GM15510 (cell line): ENCODE results near the gene LAMTOR4.

Experiments
- POLR2A ChIP-seq: IDR thresholded peaks from 3 replicates; pipeline ENCODE4 v1.6.1; 2011; ENCODE audit warnings: borderline replicate concordance; ENCODE audit not compliant: insufficient read length; ENCODE audit errors: extremely low read depth

The LAMTOR4 gene

GRCh38 chr7:100118388-100119071 lies 30.2 kb upstream of the LAMTOR4 start:
- TF ChIP-seq POLR2A = no peak

DNA sequence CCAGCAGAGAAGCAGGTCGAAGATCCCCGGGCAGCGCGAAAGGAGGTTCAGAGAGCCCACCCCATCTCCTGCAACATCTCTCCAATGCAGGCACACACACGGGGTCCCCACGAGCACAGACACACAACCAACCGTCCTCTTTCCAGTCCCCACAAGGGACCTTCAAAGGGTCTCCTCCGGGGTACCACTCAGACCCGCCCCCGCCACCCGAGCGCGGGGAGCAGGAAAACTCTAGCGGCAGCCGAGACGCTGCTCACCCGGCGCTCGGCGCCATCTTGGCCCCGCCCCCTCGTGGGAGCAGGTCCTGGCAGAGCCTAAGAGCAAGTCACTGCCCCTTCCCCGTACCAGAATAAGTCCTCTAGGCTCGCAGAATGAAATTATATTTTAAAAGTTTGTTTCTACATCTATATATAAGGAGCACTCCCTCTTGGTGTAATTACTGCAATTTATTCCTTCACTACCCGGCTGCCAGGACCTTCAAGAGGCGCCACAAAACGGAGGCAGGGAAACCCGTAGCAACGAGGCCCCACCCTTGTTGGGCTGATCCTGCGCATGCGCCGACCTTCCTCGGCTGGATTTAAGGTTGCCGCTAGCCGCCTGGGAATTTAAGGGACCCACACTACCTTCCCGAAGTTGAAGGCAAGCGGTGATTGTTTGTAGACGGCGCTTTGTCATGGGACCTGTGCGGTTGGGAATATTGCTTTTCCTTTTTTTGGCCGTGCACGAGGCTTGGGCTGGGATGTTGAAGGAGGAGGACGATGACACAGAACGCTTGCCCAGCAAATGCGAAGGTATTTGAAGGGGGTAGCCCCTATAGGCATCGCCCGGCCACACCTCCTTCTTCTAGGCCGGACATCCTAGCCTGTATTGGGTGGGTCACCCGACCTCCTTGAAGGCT lies 29.4 kb upstream of the LAMTOR4 start, which contains the start of the genes CNPY4 and TAF6:
Gene CNPY4 (plus strand): TSS at position 563 of the 898 bp plus-strand sequence. CDS start 111 bp downstream, at position 674.
Gene TAF6 (minus strand): TSS at position 287 of the 898 bp plus-strand sequence. CDS start 5,149 bp downstream, outside the sequence.
- TF ChIP-seq POLR2A = peak; percentile 84

- no peak for TF ChIP-seq POLR2A
These were observed 28.6 kb upstream of the LAMTOR4 start for GRCh38 chr7:100119970-100120732.

- TF ChIP-seq POLR2A = no peak
These were observed 28.0 kb upstream of the LAMTOR4 start for GRCh38 chr7:100120733-100121036.

DNA sequence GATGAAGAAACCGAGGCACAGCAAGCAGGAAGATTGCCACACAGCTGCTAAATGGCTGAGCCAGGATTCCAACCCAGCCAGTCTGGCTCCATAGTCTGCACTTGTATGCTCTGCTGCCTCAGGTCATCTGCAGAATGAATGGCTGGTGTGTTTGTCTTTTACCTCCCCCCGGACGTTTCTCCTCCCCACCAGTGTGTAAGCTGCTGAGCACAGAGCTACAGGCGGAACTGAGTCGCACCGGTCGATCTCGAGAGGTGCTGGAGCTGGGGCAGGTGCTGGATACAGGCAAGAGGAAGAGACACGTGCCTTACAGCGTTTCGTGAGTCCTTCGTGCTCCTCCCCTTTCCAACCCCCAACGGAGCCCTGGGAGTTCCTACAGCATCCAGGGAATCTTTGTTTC lies 26.7 kb upstream of the LAMTOR4 start:
- no peak for TF ChIP-seq POLR2A

- no peak for TF ChIP-seq POLR2A
These were observed 26.1 kb upstream of the LAMTOR4 start for GRCh38 chr7:100122568-100122967.

GRCh38 chr7:100124301-100125230 lies 24.2 kb upstream of the LAMTOR4 start:
- no peak for TF ChIP-seq POLR2A

GRCh38 chr7:100126239-100126930 lies 22.3 kb upstream of the LAMTOR4 start:
- TF ChIP-seq POLR2A = no peak

GRCh38 chr7:100126931-100127865 lies 21.5 kb upstream of the LAMTOR4 start, which contains the start of gene MBLAC1:
MBLAC1 (plus strand) TSS chr7:100126967; CDS start chr7:100127396, 429 bp downstream.
- peak; percentile 76 for TF ChIP-seq POLR2A

DNA sequence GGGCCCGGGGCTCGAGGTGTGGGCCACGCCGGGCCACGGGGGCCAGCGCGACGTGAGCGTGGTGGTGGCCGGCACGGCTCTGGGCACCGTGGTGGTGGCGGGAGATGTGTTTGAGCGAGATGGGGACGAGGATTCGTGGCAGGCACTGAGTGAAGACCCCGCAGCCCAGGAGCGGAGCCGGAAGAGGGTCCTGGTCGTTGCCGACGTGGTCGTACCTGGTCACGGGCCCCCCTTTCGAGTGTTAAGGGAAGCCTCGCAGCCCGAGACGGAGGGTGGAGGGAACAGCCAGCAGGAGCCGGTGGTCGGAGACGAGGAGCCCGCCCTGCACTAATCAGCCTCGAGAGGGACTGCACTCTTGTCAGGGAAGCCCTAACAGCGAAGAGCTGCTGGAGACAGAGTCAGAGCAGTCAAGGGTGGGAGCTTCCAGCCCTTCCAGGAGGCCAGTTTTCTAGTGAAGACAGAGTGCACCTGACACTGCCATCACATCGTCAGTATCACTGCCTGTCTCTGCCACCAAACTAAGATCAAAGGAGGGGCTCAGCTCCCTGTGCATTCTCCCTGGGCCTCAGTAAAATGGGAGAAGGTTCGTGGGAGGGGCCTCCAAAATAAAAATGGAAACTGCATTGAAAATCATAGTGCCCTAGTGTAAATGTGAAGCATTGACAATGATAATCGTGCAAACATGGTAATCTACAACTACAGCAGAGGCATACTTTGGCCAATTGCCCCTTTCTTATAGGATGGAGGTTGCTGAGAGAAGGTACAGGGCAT lies 20.7 kb upstream of the LAMTOR4 start:
- TF ChIP-seq POLR2A = no peak

DNA sequence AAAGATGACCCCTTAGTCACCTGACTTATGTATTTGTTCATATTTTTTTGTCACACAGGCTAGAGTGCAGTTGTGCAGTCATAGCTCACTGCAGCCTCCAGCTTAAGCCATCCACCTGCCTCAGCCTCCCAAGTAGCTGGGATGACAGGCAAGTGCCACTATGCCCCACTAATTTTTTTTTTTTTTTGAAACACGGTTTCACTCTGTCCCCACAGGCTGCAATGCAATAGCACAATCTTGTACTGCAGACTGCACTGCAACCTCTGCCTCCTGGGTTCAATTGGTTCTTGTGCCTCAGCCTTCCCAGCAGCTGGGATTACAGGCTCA lies 20.1 kb upstream of the LAMTOR4 start:
- TF ChIP-seq POLR2A = no peak

GRCh38 chr7:100130608-100131453 lies 17.9 kb upstream of the LAMTOR4 start:
- no peak for TF ChIP-seq POLR2A
